Choroid plexus epithelial cell (primary cell): ENCODE results near the gene PRKAG2.
"Not testable (repeated sequence)": the region's sequence is repeated elsewhere in the genome, so short reads cannot be mapped to it uniquely, and the experiment has no call there.

Source experiments
- DNase-seq: peaks from one replicate; pipeline ENCODE4 v3.0.0-alpha.2; 2010; ENCODE audit warnings: low read depth
- H3K4me3 ChIP-seq: 2 replicates; pipeline ENCODE4 v1.5.1; 2011; ENCODE audit warnings: low read depth, mild to moderate bottlenecking, control low read depth, low read length, moderate library complexity
- TF ChIP-seq, protein P1 (sequence below): conservative IDR thresholded peaks from 2 replicates; pipeline ENCODE4 v1.5.1; 2011; ENCODE audit warnings: low read depth, mild to moderate bottlenecking, control low read depth, inconsistent platforms, low read length, moderate library complexity

The PRKAG2 gene

DNA sequence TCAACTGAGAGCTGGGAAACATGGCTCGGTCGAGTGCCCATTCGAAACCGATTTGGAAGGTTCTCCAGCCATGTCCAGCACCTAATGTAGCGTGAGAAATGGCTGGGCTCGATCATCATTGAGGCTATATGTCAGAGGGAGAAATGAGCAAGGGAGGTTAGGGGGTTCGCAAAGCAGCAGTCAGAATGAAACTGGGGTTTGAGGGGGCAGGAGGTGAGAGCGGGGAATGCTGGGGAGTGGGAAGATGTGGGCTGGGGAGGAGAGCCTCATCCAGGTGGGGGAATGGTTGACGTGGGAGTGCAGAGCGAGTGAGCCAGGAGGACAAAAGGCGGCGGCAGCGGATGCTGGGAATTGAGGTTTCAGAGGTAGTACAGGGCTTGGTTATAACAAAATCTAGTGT lies 44.5 kb upstream of the PRKAG2 start:
- H3K4me3 ChIP-seq, result no peak overlapping the region
- no peak for DNase-seq
- TF ChIP-seq, protein P1, sequence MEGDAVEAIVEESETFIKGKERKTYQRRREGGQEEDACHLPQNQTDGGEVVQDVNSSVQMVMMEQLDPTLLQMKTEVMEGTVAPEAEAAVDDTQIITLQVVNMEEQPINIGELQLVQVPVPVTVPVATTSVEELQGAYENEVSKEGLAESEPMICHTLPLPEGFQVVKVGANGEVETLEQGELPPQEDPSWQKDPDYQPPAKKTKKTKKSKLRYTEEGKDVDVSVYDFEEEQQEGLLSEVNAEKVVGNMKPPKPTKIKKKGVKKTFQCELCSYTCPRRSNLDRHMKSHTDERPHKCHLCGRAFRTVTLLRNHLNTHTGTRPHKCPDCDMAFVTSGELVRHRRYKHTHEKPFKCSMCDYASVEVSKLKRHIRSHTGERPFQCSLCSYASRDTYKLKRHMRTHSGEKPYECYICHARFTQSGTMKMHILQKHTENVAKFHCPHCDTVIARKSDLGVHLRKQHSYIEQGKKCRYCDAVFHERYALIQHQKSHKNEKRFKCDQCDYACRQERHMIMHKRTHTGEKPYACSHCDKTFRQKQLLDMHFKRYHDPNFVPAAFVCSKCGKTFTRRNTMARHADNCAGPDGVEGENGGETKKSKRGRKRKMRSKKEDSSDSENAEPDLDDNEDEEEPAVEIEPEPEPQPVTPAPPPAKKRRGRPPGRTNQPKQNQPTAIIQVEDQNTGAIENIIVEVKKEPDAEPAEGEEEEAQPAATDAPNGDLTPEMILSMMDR, result no peak

DNA sequence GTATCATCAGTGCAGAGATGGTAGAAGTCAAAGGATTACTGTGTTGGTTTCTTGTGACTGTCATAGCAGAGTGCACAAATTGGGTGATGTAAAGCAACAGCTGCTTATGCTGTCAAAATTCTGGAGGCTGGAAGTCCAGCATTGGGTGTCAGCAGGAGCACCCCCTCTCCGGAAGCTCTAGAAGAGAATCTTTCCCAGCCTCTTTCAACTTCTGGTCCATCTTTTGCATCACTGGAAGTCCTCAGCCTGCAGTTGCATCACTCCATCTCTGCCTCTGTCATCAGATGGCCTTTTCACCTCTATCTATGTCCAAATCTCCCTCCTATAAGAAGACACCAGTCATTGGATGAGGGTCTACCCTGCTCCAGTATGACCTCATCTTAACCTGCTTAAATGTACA lies 43.6 kb upstream of the PRKAG2 start:
- no peak overlapping the region for H3K4me3 ChIP-seq
- TF ChIP-seq, protein P1, result no peak
- no peak for DNase-seq

DNA sequence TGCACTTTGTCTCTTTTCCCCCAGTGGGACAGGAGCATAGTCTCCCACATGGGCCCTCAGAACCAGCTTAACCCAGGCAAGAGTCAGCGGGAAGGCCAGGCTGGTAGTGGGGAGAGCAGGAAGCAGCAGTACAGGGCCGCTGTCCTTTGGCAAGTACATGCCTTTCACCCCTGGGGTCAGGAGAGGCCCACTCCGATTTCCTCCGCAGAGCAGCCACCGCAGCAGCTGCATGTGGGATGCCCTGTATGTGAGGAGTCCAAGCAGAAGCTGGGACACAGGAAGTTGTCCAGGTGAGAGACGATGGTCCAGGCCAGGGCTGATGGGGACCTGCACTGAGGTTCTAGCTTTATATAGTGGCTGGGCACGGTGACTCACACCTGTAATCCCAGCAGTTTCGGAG lies 42.7 kb upstream of the PRKAG2 start:
- H3K4me3 ChIP-seq, result no peak overlapping the region
- DNase-seq, result no peak
- TF ChIP-seq, protein P1, result no peak

DNA sequence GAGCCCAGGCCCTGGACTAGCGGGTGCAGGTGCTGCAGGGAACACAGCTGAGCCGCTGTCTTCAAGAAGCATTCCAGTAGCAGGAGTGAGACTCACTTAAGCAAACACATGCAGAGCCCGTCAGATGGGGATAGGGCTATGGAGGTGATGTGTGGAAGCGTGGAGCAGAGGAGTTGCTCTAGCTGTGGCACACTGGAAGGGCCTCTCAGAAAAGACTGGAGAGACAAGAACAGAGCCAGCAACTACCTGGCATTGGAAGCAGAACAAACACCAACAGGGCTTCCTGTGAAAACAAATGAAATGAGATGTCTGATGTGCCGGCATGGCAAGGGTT lies 41.6 kb upstream of the PRKAG2 start:
- no peak overlapping the region for H3K4me3 ChIP-seq
- DNase-seq, result no peak
- TF ChIP-seq, protein P1, result no peak

DNA sequence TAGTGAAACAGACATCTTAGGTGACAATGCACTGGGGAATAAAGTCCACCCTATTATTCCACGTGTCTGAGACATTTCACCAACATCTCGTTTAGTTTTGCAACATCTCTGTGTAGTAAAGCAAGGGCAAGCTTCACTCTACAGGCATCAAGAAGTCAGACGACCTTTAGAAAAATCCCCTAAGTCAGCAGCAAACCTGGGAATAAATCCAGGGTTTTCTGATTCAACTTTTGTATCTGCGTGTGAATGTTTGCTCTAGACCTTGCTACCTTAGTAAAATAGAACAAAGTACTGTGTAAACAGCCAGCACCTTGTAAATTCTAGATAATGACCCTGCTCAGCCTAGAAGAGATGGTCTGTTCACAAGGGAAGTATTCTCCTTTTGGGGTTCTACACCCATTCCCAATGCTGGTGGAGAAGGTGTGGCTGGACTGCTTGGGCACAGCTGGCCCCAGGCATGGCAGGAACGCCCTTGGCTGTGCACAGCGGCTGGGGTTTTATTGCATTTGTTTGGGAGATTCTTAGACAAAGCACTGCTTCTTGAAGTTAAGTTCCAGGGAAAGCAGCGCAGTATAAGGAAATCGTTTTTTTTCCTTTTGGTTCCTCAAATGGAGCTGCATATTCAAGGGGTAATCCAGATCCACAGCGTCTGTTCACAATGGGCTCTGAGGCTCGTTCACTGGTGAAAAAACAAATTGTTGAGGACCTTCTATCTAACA lies 41.0 kb upstream of the PRKAG2 start:
- no peak overlapping the region for H3K4me3 ChIP-seq
- TF ChIP-seq, protein P1, result no peak
- peak; percentile 82 for DNase-seq

DNA sequence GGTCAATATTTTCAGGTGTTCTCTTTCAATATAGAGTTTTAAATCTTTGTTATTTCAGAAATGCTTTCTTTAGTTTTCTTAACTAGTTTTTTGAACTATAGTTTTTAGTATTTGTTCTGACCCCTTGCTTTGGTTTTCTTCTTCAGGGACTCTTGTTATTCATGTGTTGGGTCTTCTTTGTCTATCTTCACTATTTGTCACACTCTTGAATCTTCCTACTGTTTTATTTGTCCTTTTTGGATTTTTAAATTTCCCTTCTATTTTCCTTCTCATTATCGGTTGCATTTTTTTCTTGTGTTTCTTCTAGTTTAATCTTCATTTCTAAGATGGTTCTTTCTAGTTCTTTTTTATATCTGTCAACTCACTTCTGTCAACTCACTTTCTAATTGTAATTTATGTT lies 37.1 kb upstream of the PRKAG2 start:
- TF ChIP-seq, protein P1, result no peak
- no peak for DNase-seq
- H3K4me3 ChIP-seq, result no peak overlapping the region

DNA sequence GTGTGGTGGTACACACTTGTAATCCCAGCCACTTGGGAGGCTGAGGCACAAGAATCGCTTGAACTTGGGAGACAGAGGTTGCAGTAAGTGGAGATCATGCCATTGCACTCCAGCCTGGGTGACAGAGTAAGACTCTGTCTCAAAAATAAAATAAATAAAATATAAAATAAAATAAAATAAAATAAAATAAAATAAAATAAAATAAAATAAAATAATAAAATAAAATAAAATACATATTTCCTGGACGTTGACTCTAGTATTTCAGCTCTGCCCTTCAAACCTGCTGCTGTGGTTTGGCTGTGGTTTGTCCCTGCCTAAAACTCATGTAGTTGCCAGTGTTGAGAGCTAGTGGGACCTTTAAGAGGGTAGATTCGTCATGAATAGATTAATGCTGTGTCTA lies 33.7 kb upstream of the PRKAG2 start:
- DNase-seq, H3K4me3 ChIP-seq: not testable (repeated sequence)

DNA sequence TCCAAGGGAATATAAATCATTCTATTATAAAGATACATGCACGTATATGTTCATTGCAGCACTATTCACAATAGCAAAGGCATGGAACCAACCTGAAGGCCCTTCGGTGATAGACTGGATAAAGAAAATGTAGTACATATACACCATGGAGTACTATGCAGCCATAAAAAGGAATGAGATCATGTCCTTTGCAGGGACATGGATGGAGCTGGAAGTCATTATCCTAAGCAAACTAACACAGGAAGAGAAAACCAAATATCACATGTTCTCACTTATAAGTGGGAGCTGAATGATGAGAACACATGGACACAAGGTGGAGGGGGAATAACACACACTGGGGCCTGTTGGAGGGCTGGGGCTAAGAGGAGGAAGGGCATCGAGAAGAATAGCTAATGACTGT lies 30.2 kb upstream of the PRKAG2 start:
- DNase-seq, H3K4me3 ChIP-seq: not testable (repeated sequence)
